Stimulated activated CD4-positive, alpha-beta T cell treated with anti-CD3 and anti-CD28 coated beads, Interleukin-15, amount 100 ng/mL, for 24 hours (primary cell): ENCODE data around the gene LRRC4B.
A peak's percentile ranks its signal among the peaks of the same experiment; 100 is the strongest.
"Not testable (repeated sequence)": the region's sequence is repeated elsewhere in the genome, so short reads cannot be mapped to it uniquely, and the experiment has no call there.

Experiments used
- DNase-seq: peaks from one replicate; pipeline ENCODE4 v3.0.0-alpha.2; 2020

Gene LRRC4B

GRCh38 chr19:50481351-50482149, 86.7 kb downstream of the LRRC4B start:
- DNase-seq: no peak

- DNase-seq: no peak
These were observed 87.7 kb downstream of the LRRC4B start for GRCh38 chr19:50480281-50481111.

GRCh38 chr19:50479761-50480251, 88.4 kb downstream of the LRRC4B start:
- no peak for DNase-seq

GRCh38 chr19:50478901-50479715, 89.1 kb downstream of the LRRC4B start:
- peak; percentile 42 for DNase-seq

GRCh38 chr19:50477751-50478515, 90.3 kb downstream of the LRRC4B start:
- DNase-seq: no peak

- no peak for DNase-seq
These were observed 91.4 kb downstream of the LRRC4B start for GRCh38 chr19:50476907-50477238.

GRCh38 chr19:50476224-50476906, 91.9 kb downstream of the LRRC4B start, which contains the start of the genes EMC10 and GARIN5A:
Gene EMC10 (plus strand): TSS chr19:50476507. CDS start chr19:50476545, 38 bp downstream.
Gene GARIN5A (minus strand): TSS chr19:50476848. CDS start chr19:50476388, 460 bp downstream.
- peak; percentile 96 for DNase-seq

- no peak for DNase-seq
These were observed 92.5 kb downstream of the LRRC4B start for GRCh38 chr19:50475736-50476223.

GRCh38 chr19:50475101-50475568, 93.1 kb downstream of the LRRC4B start:
- no peak for DNase-seq

GRCh38 chr19:50473336-50473735, 94.9 kb downstream of the LRRC4B start:
- DNase-seq: not testable (repeated sequence)

- no peak for DNase-seq
These were observed 99.4 kb downstream of the LRRC4B start for GRCh38 chr19:50468818-50469217.

- DNase-seq: no peak
These were observed 100.7 kb downstream of the LRRC4B start for GRCh38 chr19:50467566-50467965.
